GM18502 (cell line): ENCODE data around the gene PRAC2.

Source experiments
- ATAC-seq: cut with Tn5 transposase; IDR thresholded peaks from one replicate; pipeline ENCODE4 v1.9.1; 2021; ENCODE audit warnings: mild to moderate bottlenecking; ENCODE audit not compliant: unreplicated experiment, poor library complexity

Gene PRAC2

DNA sequence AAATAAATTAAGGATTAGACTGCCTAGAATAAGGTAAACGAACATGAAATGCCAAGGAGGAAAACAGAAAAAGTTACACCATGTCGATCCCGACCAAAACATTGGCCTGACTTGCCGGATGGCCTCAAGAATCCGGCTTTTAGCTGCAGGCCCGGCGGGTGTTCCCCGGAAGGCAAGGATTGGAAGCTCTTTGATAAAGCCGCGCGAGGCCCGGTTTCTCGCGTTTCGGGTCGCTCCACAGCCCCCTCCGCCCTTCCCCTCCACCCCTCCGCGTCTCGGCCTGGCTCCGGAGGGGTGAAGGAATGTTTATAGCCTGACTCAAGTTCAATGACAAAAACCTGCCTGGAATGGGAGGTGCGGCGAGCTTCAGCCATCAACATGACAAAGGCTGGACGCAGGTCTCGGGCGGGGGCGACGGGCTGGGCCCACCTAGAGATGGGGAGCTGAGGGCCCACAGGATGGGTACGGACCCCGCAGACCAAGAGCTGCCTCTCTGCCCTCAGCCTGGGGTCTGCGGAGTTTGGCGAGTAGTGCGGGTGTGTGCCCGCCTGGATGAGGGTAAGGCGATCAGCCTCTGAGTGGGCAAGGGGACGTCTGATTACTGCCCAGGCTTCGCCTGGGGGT lies 3.2 kb upstream of the PRAC2 start:
- no peak for ATAC-seq

- no peak for ATAC-seq
These were observed 2.5 kb upstream of the PRAC2 start for GRCh38 chr17:48720266-48721008.

DNA sequence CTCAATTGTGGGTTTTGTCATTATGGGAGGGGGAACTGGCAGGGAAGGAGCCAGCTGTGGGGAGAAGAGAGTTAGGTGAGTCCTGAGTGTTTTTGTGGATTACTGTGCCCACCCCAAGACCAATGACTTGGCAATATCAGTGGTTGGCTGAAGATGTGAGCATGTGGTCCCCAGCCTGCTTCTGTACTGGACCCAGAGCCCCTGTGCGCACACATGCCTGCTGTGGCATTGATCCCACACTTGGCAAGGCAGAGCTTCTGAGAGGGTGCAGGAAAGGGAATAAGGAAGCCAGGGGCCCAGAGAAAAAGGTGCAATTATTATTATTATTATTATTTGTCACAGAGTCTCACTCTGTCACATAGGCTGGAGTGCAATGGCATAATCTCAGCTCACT lies 2.0 kb upstream of the PRAC2 start:
- ATAC-seq, result no peak

- ATAC-seq, result no peak
These were observed 631 bp upstream of the PRAC2 start, which contains the start of gene PRAC1 for GRCh38 chr17:48722201-48722907. TSS of gene PRAC1 (minus strand) at chr17:48722518. CDS start at chr17:48722392, 126 bp downstream.

DNA sequence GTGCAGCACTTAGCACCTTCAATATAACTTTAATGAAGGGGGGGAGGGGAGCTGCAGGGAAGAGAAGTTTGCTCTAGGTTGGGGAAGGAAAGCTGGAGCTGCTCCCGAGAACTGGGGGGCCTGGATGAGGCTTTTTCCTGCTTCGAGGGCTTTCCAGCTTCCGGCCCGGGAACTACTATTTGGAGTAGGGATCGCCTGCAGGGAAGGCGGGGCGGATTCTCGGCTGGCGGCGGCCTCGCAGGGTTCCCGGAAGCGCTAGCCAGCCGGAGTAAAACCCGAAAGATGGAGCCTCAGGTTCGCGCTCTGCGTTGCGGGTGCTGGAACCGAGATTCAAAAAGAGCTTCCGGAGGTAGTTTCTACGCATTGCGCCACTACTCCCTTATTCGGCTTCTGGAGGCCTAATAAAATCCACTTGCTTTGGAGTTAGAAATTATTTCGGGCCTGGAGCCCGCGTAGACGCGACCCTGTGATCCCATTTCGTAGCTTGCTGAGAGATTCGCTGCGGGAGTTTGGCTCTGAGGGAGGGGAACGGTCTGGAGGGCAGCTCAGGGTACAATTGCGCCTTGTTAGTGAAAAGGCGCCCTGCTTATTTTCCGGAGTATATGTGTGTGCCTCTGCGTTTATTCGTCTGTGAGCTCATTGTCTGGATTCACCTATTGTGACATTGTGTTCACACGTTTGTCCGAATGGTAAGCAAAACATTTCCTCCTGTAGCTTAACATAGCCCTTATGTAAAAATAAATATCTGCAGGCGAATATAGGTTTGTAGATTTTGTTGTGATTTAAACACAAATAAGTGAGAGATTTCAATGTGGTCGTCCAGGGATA lies 652 bp downstream of the PRAC2 start:
- ATAC-seq, result no peak

GRCh38 chr17:48724251-48725003 lies 1.4 kb downstream of the PRAC2 start:
- ATAC-seq, result no peak

GRCh38 chr17:48725004-48725287 lies 2.0 kb downstream of the PRAC2 start:
- no peak for ATAC-seq

- no peak for ATAC-seq
These were observed 2.5 kb downstream of the PRAC2 start for GRCh38 chr17:48725288-48726064.

- no peak for ATAC-seq
These were observed 3.3 kb downstream of the PRAC2 start for GRCh38 chr17:48726114-48726915.

GRCh38 chr17:48726916-48727286 lies 3.9 kb downstream of the PRAC2 start:
- ATAC-seq, result no peak

GRCh38 chr17:48727415-48728175 lies 4.6 kb downstream of the PRAC2 start:
- no peak for ATAC-seq

DNA sequence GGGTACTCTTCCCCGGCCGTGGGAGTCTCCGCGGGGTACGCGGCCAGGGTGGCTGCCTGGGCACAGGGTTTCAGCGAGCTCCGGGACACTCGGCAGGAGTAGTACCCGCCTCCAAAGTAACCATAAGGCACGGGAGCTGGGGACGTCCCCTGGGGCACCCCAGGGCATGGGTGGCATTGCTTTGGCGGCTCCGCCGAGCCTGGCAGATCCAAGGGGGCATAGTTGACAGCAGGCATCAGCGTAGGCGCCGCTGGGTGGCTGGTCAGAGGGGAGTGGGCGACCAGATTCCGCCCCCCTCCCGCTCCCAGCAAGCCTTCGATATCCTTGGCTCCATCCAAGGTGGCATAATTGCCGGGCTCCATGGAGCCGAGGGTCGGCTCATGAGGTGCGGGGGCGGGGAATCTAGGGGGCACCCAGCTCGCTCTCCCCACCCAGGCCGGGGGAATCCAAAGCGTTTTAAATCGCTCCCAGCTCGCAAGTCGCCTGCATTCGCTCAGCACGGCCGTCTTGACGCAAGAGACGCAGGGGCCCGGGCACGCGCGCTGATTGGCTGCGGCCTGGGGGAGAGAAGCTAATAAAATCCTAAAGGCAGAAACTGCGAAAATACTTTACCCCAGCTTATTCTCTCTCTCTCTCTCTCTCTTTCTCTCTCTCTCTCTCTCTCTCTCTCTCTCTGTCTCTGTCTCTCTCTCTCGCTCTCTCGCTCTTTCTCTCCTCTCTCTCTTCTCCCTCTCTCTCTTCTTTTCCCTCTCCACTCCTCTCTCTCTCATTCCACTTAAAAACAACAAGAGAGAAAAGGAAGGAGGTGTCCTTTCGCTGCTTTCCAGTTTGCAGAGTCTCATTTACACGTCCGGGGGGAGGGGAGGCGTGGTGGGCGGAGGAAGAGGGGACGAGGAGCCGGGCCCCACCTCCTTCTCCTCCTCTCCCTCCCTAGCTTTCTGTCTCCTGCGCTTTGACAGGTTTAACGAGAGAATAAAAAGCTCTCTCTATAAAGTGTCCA lies 5.5 kb downstream of the PRAC2 start, which contains the start of gene HOXB13:
Gene HOXB13 (minus strand): TSS at position 519 of the 1,000 bp plus-strand sequence. CDS start 157 bp downstream, at position 362.
- ATAC-seq, result no peak

DNA sequence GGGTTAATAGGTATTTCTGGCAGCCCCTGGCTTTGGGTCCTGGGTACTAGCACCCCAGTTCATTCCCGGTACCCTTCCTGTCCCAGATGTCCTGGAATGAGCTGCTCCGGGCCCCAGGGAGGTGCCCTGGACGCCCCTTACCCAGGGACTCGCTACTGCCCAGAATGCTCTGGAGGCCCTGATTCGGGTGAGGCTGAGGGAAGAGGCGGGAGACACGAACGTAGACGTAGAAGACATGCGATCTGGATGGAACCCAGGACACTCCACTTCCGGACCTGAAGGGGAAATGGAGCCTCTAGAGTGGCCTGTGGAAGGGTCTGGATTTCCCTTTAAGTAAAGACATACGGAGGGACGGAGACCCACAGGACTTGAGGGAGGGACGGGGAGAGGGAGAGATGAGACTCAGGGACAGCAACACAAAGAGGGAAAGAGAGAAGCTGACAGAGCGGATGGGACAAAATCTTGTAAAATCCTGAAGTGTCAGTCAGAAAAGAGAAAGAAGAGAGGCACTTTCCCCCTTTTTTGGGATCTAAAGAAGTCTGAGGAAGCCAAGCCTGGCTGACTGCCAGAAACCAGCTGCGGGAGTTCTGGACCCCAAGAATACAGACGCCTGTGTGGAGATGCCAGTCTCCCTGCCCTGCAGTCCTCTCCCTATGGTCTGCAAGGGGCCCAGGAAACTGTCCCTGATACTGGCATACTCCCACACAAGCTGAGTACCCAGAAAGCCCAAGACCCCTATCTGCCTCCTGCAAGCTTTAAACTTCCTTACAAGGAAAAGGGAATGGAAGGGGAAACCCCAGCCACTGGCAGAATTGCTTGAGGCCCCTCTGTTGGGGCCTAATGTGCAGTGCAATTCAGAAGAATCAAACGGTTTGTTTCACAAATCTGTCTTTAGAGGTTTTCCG lies 6.6 kb downstream of the PRAC2 start:
- no peak for ATAC-seq

- no peak for ATAC-seq
These were observed 7.2 kb downstream of the PRAC2 start for GRCh38 chr17:48730240-48730550.

DNA sequence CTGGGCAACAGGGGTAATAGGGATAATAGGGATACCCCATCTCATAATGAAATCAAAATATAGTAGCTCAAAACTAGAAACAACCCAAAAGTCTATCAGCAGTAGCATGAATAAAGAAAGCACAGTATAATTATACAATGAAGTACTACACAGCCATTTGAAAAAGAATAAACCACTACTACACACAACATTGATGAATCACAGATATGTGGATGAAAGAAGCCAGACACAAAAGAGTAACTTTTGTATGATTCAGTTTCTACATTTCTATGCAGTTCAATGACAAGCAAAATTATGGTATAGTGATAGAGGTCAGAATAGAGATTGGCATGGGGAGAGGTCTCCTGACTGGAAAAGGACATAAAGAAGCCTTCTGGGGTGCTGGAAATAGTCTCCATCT lies 8.4 kb downstream of the PRAC2 start:
- no peak for ATAC-seq
